Muscle layer of colon (tissue), 2 donors: ENCODE results near the gene AQP1.
A peak's percentile ranks its signal among the peaks of the same experiment; 100 is the strongest.

Experiments
- H3K27ac ChIP-seq: one replicate; pipeline ENCODE4 v1.7.0; 2013; ENCODE audit warnings: low read depth, mild to moderate bottlenecking, low read length, moderate library complexity
- H3K27me3 ChIP-seq, 2 donors: one replicate each; pipeline ENCODE4 v1.7.0; 2013; ENCODE audit warnings: low read length in 2 of 2, mild to moderate bottlenecking in 2 of 2; ENCODE audit not compliant: insufficient read depth in 2 of 2, control insufficient read depth in 1 of 2
- H3K36me3 ChIP-seq: one replicate; pipeline ENCODE4 v1.7.0; 2013; ENCODE audit warnings: mild to moderate bottlenecking, low read length; ENCODE audit not compliant: insufficient read depth
- H3K4me1 ChIP-seq: one replicate; pipeline ENCODE4 v1.7.0; 2013; ENCODE audit warnings: mild to moderate bottlenecking, low read length; ENCODE audit not compliant: insufficient read depth
- H3K4me3 ChIP-seq, 2 donors: one replicate each; pipeline ENCODE4 v1.7.0; 2013; ENCODE audit warnings: low read length in 2 of 2, low read depth in 1 of 2, mild to moderate bottlenecking in 1 of 2, moderate library complexity in 1 of 2
- H3K9ac ChIP-seq: one replicate; pipeline ENCODE4 v1.7.0; 2013; ENCODE audit warnings: low read length
- H3K9me3 ChIP-seq: one replicate; pipeline ENCODE4 v1.7.0; 2013; ENCODE audit warnings: mild to moderate bottlenecking, low read length
- donor health status: abdominal sarcoma.
- donor health status: Adenocarcinoma of cecum.

Gene AQP1

GRCh38 chr7:30911561-30911969 is at the start of gene AQP1:
AQP1 (plus strand) TSS chr7:30911853; CDS start chr7:30911910, 57 bp downstream.
- H3K9ac ChIP-seq: peak within 1 kb of the TSS; percentile 38
- peak within 1 kb of the TSS; percentile 84 for H3K27ac ChIP-seq
- H3K9me3 ChIP-seq: no peaks in the 10 kb centered on the region
- no peaks in the 10 kb centered on the region for H3K27me3 ChIP-seq
- peak within 1 kb of the TSS; percentile 31 to 91 for H3K4me3 ChIP-seq
- H3K4me1 ChIP-seq: peaks cover 64% of the 10 kb centered on the region
- no peaks in the 10 kb centered on the region for H3K36me3 ChIP-seq

GRCh38 chr7:30862995-30863705 is 48.5 kb upstream of the AQP1 start:
- H3K9ac ChIP-seq: no peak overlapping the region
- no peak overlapping the region for H3K4me3 ChIP-seq
- peaks cover 32% of the 10 kb centered on the region for H3K4me1 ChIP-seq
- H3K9me3 ChIP-seq: no peaks in the 10 kb centered on the region
- H3K36me3 ChIP-seq: peaks cover 8% of the 10 kb centered on the region
- no peaks in the 10 kb centered on the region for H3K27me3 ChIP-seq
- no peak overlapping the region for H3K27ac ChIP-seq

- Histone ChIP-seq H3K27me3 (no peaks in the 10 kb centered on the region), H3K4me1 (peaks cover 36% of the 10 kb centered on the region), H3K27ac (peak overlapping the region; percentile 20), H3K9me3 (no peaks in the 10 kb centered on the region), H3K36me3 (peaks cover 7% of the 10 kb centered on the region), H3K9ac (no peak overlapping the region), H3K4me3 (no peak overlapping the region)
Measured at GRCh38 chr7:30863706-30864035, 48.0 kb upstream of the AQP1 start.

- H3K4me1 ChIP-seq: peaks cover 40% of the 10 kb centered on the region
- no peaks in the 10 kb centered on the region for H3K9me3 ChIP-seq
- no peak overlapping the region for H3K4me3 ChIP-seq
- no peak overlapping the region for H3K9ac ChIP-seq
- peaks cover 2% of the 10 kb centered on the region for H3K36me3 ChIP-seq
- no peaks in the 10 kb centered on the region for H3K27me3 ChIP-seq
- peak overlapping the region; percentile 20 for H3K27ac ChIP-seq
Measured at GRCh38 chr7:30864101-30864500, 47.6 kb upstream of the AQP1 start.

GRCh38 chr7:30865076-30865475 is 46.6 kb upstream of the AQP1 start:
- Histone ChIP-seq H3K27ac (no peak overlapping the region), H3K36me3 (no peaks in the 10 kb centered on the region), H3K27me3 (no peaks in the 10 kb centered on the region), H3K4me3 (no peak overlapping the region), H3K4me1 (peaks cover 44% of the 10 kb centered on the region), H3K9me3 (no peaks in the 10 kb centered on the region), H3K9ac (no peak overlapping the region)

GRCh38 chr7:30865821-30866220 is 45.8 kb upstream of the AQP1 start:
- Histone ChIP-seq H3K4me3 (no peak overlapping the region), H3K27ac (no peak overlapping the region), H3K9me3 (no peaks in the 10 kb centered on the region), H3K27me3 (no peaks in the 10 kb centered on the region), H3K4me1 (peaks cover 46% of the 10 kb centered on the region), H3K36me3 (no peaks in the 10 kb centered on the region), H3K9ac (no peak overlapping the region)

GRCh38 chr7:30866939-30867338 is 44.7 kb upstream of the AQP1 start:
- no peak overlapping the region for H3K27ac ChIP-seq
- H3K27me3 ChIP-seq: no peaks in the 10 kb centered on the region

GRCh38 chr7:30867483-30867882 is 44.2 kb upstream of the AQP1 start:
- H3K36me3 ChIP-seq: peaks cover under 1% of the 10 kb centered on the region
- H3K9me3 ChIP-seq: no peaks in the 10 kb centered on the region
- no peak overlapping the region for H3K4me3 ChIP-seq
- no peaks in the 10 kb centered on the region for H3K27me3 ChIP-seq
- no peak overlapping the region for H3K27ac ChIP-seq
- H3K4me1 ChIP-seq: peaks cover 49% of the 10 kb centered on the region
- H3K9ac ChIP-seq: no peak overlapping the region

More at GRCh38 chr7:30866939-30867338, 44.7 kb upstream of the AQP1 start:
- no peak overlapping the region for H3K9ac ChIP-seq
- no peaks in the 10 kb centered on the region for H3K36me3 ChIP-seq
- no peak overlapping the region for H3K4me3 ChIP-seq
- peaks cover 49% of the 10 kb centered on the region for H3K4me1 ChIP-seq
- H3K9me3 ChIP-seq: no peaks in the 10 kb centered on the region

- H3K4me1 ChIP-seq: peaks cover 31% of the 10 kb centered on the region
- H3K9ac ChIP-seq: no peak overlapping the region
- no peak overlapping the region for H3K4me3 ChIP-seq
- peaks cover 21% of the 10 kb centered on the region for H3K36me3 ChIP-seq
- H3K27ac ChIP-seq: peak overlapping the region; percentile 51
- H3K9me3 ChIP-seq: no peaks in the 10 kb centered on the region
- H3K27me3 ChIP-seq: no peaks in the 10 kb centered on the region
Measured at GRCh38 chr7:30869794-30870611, 41.6 kb upstream of the AQP1 start.

- no peak overlapping the region for H3K4me3 ChIP-seq
Measured at GRCh38 chr7:30870821-30871518, 40.7 kb upstream of the AQP1 start.

GRCh38 chr7:30871655-30872054 is 40.0 kb upstream of the AQP1 start:
- no peak overlapping the region for H3K27ac ChIP-seq

More at GRCh38 chr7:30870821-30871518, 40.7 kb upstream of the AQP1 start:
- Histone ChIP-seq H3K4me1 (peaks cover 31% of the 10 kb centered on the region), H3K9ac (no peak overlapping the region), H3K27me3 (no peaks in the 10 kb centered on the region), H3K9me3 (no peaks in the 10 kb centered on the region), H3K27ac (peak overlapping the region; percentile 2), H3K36me3 (peaks cover 30% of the 10 kb centered on the region)

More at GRCh38 chr7:30871655-30872054, 40.0 kb upstream of the AQP1 start:
- Histone ChIP-seq H3K9ac (no peak overlapping the region), H3K4me1 (peaks cover 34% of the 10 kb centered on the region), H3K4me3 (no peak overlapping the region), H3K36me3 (peaks cover 35% of the 10 kb centered on the region), H3K9me3 (no peaks in the 10 kb centered on the region), H3K27me3 (no peaks in the 10 kb centered on the region)
